ENCODE data around the gene AHRR. TPM values are rescaled to one million over a fixed set of nuclear protein-coding genes. Genes with fewer than 3 reads are reported as not detected.

Gene AHRR
- total and polyA plus RNA-seq, 10 of the 15 experiments (the other 5 are each of a cell fraction or from before 2014, with no cell fraction given), result 0.90 to 35.2 (median 19.2) TPM

- BruUV-seq (replicated peaks), result no TSS peak
- DNase-seq (ENCODE audit: low read depth, low spot score), result no peak
- ChIA-PET RAD21 (ENCODE audit: unreplicated experiment) (no interaction called here), CTCF (no interaction called here), POLR2A (no interaction called here), SMC1A (ENCODE audit: uncharacterized antibody, unreplicated experiment) (interaction anchor here (0.6 kb wide), 1 partner anchor 131 kb away, joined by 3 read pairs; no protein-coding TSS in a partner anchor)
- H3K4me1 ChIP-seq (ENCODE audit: control insufficient read depth, insufficient read depth, low read length), result no peaks in the 10 kb centered on the region
- H3K4me2 ChIP-seq (ENCODE audit: control insufficient read depth, insufficient read depth), result no peak overlapping the region
- H3K9ac ChIP-seq (ENCODE audit: control insufficient read depth, insufficient read depth, low read length), result no peak overlapping the region
- ATAC-seq, result no peak
- H2AFZ ChIP-seq (ENCODE audit: control insufficient read depth, low read depth, low read length), result no peak overlapping the region
- no peak for FAIRE-seq
- TF ChIP-seq EP300 (IDR thresholded peaks at IDR 0.05; ENCODE audit: borderline replicate concordance in 1 of 2, control insufficient read depth in 1 of 2, low read depth in 2 of 2, low read length in 2 of 2), result no peak
- TF ChIP-seq ZBTB33 (IDR thresholded peaks at IDR 0.05), result no peak
- TF ChIP-seq MEF2A (IDR thresholded peaks at IDR 0.05; ENCODE audit: insufficient read depth, low read depth, low read length), result no peak
- no peak for TF ChIP-seq BRCA1 (IDR thresholded peaks at IDR 0.05; ENCODE audit: low read depth, low read length)
- TF ChIP-seq NFIC (IDR thresholded peaks at IDR 0.05; ENCODE audit: low read depth, low read length), result no peak
- no peaks in the 10 kb centered on the region for H3K79me2 ChIP-seq (ENCODE audit: control insufficient read depth, insufficient read depth, low read length)
- H3K4me3 ChIP-seq, result no peak overlapping the region
- H3K27ac ChIP-seq (ENCODE audit: control insufficient read depth, insufficient read depth), result no peak overlapping the region
- no peaks in the 10 kb centered on the region for H3K27me3 ChIP-seq (replicated peaks in 1 of 2; ENCODE audit: control insufficient read depth in 2 of 2, insufficient read depth in 2 of 2, low read length in 1 of 2)
- in situ Hi-C loops (cut with MboI) (no loop called here), intact Hi-C loops (cut with micrococcal nuclease; ENCODE audit: unreplicated experiment) (no loop called here)
- H4K20me1 ChIP-seq (ENCODE audit: control insufficient read depth, insufficient read depth), result no peaks in the 10 kb centered on the region
- WGBS (ENCODE audit: insufficient coverage, insufficient replicate concordance, low lambda C conversion rate, missing lambda C conversion rate), result 77% methylated on average over 22 of the region's 23 CpGs
- H3K9me3 ChIP-seq (replicated peaks; ENCODE audit: control insufficient read depth, insufficient read depth, low read length), result no peaks in the 10 kb centered on the region
- H3K36me3 ChIP-seq (ENCODE audit: control insufficient read depth in 2 of 2, insufficient read depth in 2 of 2, low read length in 1 of 2), result no peaks in the 10 kb centered on the region
These were observed 159.8 kb downstream of the AHRR start for GRCh38 chr5:481347-481746.

GRCh38 chr5:482021-482420 is 160.5 kb downstream of the AHRR start:
- BruUV-seq (replicated peaks), result no TSS peak
- no peak for ATAC-seq
- SMC1A ChIA-PET (ENCODE audit: uncharacterized antibody, unreplicated experiment), result interaction anchor here (0.6 kb wide), 1 partner anchor 132 kb away, joined by 3 read pairs; no protein-coding TSS in a partner anchor
- Histone ChIP-seq H3K9me3 (replicated peaks; ENCODE audit: control insufficient read depth, insufficient read depth, low read length) (no peaks in the 10 kb centered on the region), H3K79me2 (ENCODE audit: control insufficient read depth, insufficient read depth, low read length) (no peaks in the 10 kb centered on the region), H3K27me3 (replicated peaks in 1 of 2; ENCODE audit: control insufficient read depth in 2 of 2, insufficient read depth in 2 of 2, low read length in 1 of 2) (no peaks in the 10 kb centered on the region), H3K9ac (ENCODE audit: control insufficient read depth, insufficient read depth, low read length) (no peak overlapping the region), H3K27ac (ENCODE audit: control insufficient read depth, insufficient read depth) (no peak overlapping the region), H3K4me3 (no peak overlapping the region), H3K4me1 (ENCODE audit: control insufficient read depth, insufficient read depth, low read length) (no peaks in the 10 kb centered on the region), H3K36me3 (ENCODE audit: control insufficient read depth in 2 of 2, insufficient read depth in 2 of 2, low read length in 1 of 2) (no peaks in the 10 kb centered on the region), H4K20me1 (ENCODE audit: control insufficient read depth, insufficient read depth) (no peaks in the 10 kb centered on the region), H3K4me2 (ENCODE audit: control insufficient read depth, insufficient read depth) (no peak overlapping the region), H2AFZ (ENCODE audit: control insufficient read depth, low read depth, low read length) (no peak overlapping the region)
- POLR2A ChIA-PET, result no interaction called here
- RAD21 ChIA-PET (ENCODE audit: unreplicated experiment), result no interaction called here
- TF ChIP-seq POLR2AphosphoS2 (IDR thresholded peaks at IDR 0.05; ENCODE audit: low read depth, low read length) (no peak), ZZZ3 (IDR thresholded peaks at IDR 0.05; ENCODE audit: control insufficient read depth, insufficient read length, low read depth) (no peak), SIX5 (IDR thresholded peaks at IDR 0.05; ENCODE audit: low read depth, low read length, severe bottlenecking) (no peak), WRNIP1 (IDR thresholded peaks at IDR 0.05; ENCODE audit: borderline replicate concordance, low read depth, low read length) (no peak), MTA2 (IDR thresholded peaks at IDR 0.05; ENCODE audit: low read depth) (no peak), CHD1 (IDR thresholded peaks at IDR 0.05; ENCODE audit: low read depth, low read length) (no peak), ELK1 (IDR thresholded peaks at IDR 0.05; ENCODE audit: low read depth, low read length) (no peak), CBX3 (IDR thresholded peaks at IDR 0.05; ENCODE audit: borderline replicate concordance, low read depth) (no peak), NBN (IDR thresholded peaks at IDR 0.05) (no peak)
- 35% methylated on average over 13 of the region's 24 CpGs for WGBS (ENCODE audit: insufficient coverage, insufficient replicate concordance, low lambda C conversion rate, missing lambda C conversion rate)
- no peak for DNase-seq (ENCODE audit: low read depth, low spot score)
- CTCF ChIA-PET, result no interaction called here
- intact Hi-C loops (cut with micrococcal nuclease; ENCODE audit: unreplicated experiment) (no loop called here), in situ Hi-C loops (cut with MboI) (no loop called here)
- no peak for FAIRE-seq

All from GM12878 (cell line).